ENCODE data around the gene ITSN2. TPM values are rescaled to one million over a fixed set of nuclear protein-coding genes. Genes with fewer than 3 reads are reported as not detected.

Gene ITSN2
- total RNA-seq, 3 donors from 2014 or later = 43.4 to 69.8 (median 46.5) TPM

DNA sequence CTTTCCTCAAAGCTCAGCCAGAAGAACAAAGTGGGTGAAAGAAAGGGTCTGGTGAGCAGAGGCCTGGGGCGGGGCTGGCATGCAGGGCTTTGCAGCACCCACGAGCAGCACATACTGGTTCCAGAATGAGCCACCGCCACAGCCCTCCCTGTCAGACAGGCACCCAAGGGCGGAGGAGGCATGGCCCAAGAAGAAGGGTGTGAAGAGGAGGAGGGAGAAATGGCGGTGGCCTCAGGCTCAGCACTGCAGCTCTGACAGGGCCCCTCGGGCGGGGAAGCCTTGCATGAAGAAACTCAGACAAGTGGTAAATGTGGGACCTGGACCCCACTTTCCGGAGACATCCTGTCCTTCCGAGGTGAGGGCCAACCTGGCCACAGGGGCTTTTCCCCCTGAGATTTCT, 169.8 kb downstream of the ITSN2 start:
- H3K27me3 ChIP-seq = no peaks in the 10 kb centered on the region
- DNase-seq (ENCODE audit: low spot score in 2 of 2) = no peak
- no peak overlapping the region for H3K4me3 ChIP-seq
- no peaks in the 10 kb centered on the region for H3K4me1 ChIP-seq
- no peaks in the 10 kb centered on the region for H3K9me3 ChIP-seq
- H3K36me3 ChIP-seq = no peaks in the 10 kb centered on the region
- intact Hi-C loops (cut with DNase I; ENCODE audit: low total_unique reads) = no loop called here
- TF ChIP-seq, protein P1, sequence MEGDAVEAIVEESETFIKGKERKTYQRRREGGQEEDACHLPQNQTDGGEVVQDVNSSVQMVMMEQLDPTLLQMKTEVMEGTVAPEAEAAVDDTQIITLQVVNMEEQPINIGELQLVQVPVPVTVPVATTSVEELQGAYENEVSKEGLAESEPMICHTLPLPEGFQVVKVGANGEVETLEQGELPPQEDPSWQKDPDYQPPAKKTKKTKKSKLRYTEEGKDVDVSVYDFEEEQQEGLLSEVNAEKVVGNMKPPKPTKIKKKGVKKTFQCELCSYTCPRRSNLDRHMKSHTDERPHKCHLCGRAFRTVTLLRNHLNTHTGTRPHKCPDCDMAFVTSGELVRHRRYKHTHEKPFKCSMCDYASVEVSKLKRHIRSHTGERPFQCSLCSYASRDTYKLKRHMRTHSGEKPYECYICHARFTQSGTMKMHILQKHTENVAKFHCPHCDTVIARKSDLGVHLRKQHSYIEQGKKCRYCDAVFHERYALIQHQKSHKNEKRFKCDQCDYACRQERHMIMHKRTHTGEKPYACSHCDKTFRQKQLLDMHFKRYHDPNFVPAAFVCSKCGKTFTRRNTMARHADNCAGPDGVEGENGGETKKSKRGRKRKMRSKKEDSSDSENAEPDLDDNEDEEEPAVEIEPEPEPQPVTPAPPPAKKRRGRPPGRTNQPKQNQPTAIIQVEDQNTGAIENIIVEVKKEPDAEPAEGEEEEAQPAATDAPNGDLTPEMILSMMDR (IDR thresholded peaks at IDR 0.05) = no peak
- TF ChIP-seq POLR2AphosphoS5 (IDR thresholded peaks at IDR 0.05) = no peak
- TF ChIP-seq POLR2A (IDR thresholded peaks at IDR 0.05) = no peak
- H3K27ac ChIP-seq = no peak overlapping the region

DNA sequence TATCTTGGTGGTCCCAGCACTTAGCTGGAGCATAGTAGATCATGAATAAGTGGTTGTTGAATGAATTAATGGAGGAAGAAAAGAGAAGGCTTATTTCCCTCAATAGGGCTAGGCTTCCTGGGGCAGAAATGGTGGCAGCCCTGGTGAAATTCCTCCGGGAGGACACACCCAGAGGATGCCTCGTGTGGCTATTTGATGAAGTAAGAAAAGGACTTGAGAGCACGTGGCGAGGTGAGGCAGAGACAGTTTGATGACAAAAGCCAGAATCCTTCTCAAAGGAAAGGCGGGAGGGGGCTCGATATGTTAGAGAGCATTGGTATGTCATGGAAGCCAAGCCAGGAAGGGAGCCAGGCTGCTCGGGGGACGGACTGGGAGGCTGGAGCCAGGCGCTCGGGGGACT, 170.8 kb downstream of the ITSN2 start:
- H3K9me3 ChIP-seq = no peaks in the 10 kb centered on the region
- DNase-seq (ENCODE audit: low spot score in 2 of 2) = no peak

DNA sequence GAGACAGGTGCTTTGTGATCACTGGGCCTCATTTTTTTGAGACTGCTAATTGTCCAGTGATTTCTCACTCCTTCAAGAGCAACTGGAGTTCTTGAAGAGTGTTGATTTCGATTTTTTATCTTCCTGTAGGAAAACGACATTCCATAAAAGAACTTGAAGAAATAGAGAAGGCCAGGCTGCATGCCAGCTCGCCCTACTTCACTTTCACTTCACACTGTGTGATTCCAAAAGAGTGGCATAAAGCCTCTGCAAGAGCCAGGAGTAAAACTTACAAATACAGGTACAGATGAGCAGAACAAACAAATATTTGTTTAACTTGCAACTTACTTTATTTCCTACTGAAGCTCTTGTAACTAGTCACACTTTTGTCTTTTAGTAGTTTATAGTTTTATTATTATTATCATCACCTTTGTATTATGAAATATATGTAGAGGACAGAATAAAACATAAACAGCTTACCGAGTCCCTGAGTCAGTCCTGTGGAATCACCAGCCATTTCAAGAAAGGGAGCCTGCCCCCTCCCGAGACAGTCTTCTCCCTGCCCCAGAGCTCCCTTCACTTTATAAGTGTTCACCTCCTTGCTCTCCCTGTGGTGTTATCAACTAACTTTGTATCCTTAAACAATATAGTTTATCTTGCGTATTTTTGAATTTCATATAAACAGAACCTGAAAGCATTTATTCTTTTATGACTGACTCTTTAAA, 176.8 kb downstream of the ITSN2 start:
- H3K4me1 ChIP-seq = no peaks in the 10 kb centered on the region
- no peaks in the 10 kb centered on the region for H3K36me3 ChIP-seq
- no peak overlapping the region for H3K4me3 ChIP-seq
- DNase-seq (ENCODE audit: low spot score in 2 of 2) = no peak
- intact Hi-C loops (cut with DNase I; ENCODE audit: low total_unique reads) = no loop called here
- H3K27ac ChIP-seq = no peak overlapping the region
- no peaks in the 10 kb centered on the region for H3K9me3 ChIP-seq
- no peaks in the 10 kb centered on the region for H3K27me3 ChIP-seq
- TF ChIP-seq POLR2A (IDR thresholded peaks at IDR 0.05) (no peak), POLR2AphosphoS5 (IDR thresholded peaks at IDR 0.05) (no peak)
- TF ChIP-seq, protein P1 (IDR thresholded peaks at IDR 0.05) = no peak

More for the DNA sequence above, 170.8 kb downstream of the ITSN2 start:
- H3K4me3 ChIP-seq = no peak overlapping the region
- H3K27ac ChIP-seq = no peak overlapping the region
- no peaks in the 10 kb centered on the region for H3K27me3 ChIP-seq
- intact Hi-C loops (cut with DNase I; ENCODE audit: low total_unique reads) = no loop called here
- no peaks in the 10 kb centered on the region for H3K36me3 ChIP-seq
- TF ChIP-seq POLR2A (IDR thresholded peaks at IDR 0.05) = no peak
- TF ChIP-seq, protein P1 (IDR thresholded peaks at IDR 0.05) = no peak
- no peak for TF ChIP-seq POLR2AphosphoS5 (IDR thresholded peaks at IDR 0.05)
- H3K4me1 ChIP-seq = no peaks in the 10 kb centered on the region

DNA sequence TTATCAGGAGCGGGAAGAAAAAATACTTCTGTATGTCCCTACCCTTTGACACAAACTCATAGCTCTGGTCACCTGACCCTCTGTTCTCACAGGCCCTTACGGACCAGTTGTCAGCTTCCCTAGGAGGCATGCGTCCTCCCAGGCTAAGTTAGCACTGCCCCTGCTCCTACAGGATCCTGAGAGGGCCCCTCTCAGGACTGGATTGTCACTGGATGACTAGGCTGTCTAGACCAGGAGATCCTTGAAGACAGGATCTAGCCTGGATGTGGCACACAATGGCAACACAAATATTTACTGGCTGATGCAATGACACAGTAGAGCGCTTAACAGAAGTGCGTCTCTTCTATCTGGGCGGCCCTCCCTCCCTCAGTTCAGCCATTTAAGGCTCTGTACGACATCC, 177.8 kb downstream of the ITSN2 start:
- no peak for DNase-seq (ENCODE audit: low spot score in 2 of 2)
- Histone ChIP-seq H3K27me3 (no peaks in the 10 kb centered on the region), H3K9me3 (no peaks in the 10 kb centered on the region), H3K36me3 (no peaks in the 10 kb centered on the region), H3K4me1 (no peaks in the 10 kb centered on the region), H3K27ac (no peak overlapping the region), H3K4me3 (no peak overlapping the region)
- TF ChIP-seq POLR2AphosphoS5 (IDR thresholded peaks at IDR 0.05) (no peak), POLR2A (IDR thresholded peaks at IDR 0.05) (no peak)
- TF ChIP-seq, protein P1 (IDR thresholded peaks at IDR 0.05) = no peak
- intact Hi-C loops (cut with DNase I; ENCODE audit: low total_unique reads) = no loop called here

DNA sequence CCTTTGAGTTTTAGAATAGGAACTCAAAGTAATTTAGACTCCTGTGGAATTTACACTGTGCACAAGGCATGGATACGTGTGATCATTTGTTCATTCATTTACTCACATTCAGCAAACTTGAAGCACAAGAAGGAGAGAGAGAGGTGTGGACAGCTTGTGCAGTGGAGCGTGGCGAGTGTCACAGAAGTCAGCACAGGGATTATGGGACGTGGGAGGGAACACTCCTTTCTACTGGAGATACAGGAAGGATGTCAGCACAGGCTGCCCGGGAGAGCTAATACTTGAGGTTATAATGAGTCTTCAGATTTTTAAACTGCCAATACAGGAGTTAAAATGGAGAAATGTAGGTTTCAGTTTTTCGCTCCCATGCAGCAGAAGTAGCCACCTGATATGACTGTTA, 178.5 kb downstream of the ITSN2 start:
- Histone ChIP-seq H3K9me3 (no peaks in the 10 kb centered on the region), H3K27me3 (no peaks in the 10 kb centered on the region), H3K27ac (no peak overlapping the region), H3K36me3 (no peaks in the 10 kb centered on the region), H3K4me3 (no peak overlapping the region), H3K4me1 (no peaks in the 10 kb centered on the region)
- intact Hi-C loops (cut with DNase I; ENCODE audit: low total_unique reads) = no loop called here
- no peak for DNase-seq (ENCODE audit: low spot score in 2 of 2)
- TF ChIP-seq, protein P1 (IDR thresholded peaks at IDR 0.05) = no peak
- no peak for TF ChIP-seq POLR2AphosphoS5 (IDR thresholded peaks at IDR 0.05)

Data from breast epithelium (tissue), 4 donors.